Activated gamma-delta T cell treated with anti-CD3 and anti-CD28 coated beads, Interleukin-2, amount 50 U/mL, for 16 hours (primary cell): ENCODE results near the gene OXER1.

Source experiments
- DNase-seq: peaks from one replicate; pipeline ENCODE4 v3.0.0-alpha.2; 2020; ENCODE audit warnings: low read depth

OXER1 gene

DNA sequence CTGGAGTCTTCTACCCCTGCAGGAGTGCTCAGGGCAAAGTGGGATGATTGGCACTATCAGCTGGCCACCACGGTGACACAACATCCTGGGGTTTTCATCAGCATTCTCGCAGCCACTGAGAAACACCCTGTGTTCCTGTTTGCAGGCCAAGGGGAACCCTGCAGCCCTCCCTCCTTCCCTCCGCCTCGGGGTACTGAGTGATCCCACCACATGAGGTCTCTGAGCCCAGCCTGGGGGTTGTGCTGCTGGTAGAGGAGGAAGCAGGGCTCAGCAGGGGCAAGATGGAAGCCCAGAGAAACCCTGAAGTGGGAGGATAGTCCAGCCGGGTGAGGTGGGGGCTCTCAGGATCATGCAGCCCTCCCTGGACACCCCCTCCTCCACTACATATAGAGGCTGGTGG lies at the start of gene OXER1:
Gene OXER1, minus strand, starts transcription at position 40 of the 400 bp plus-strand sequence. CDS start 73 bp downstream, outside the sequence.
- DNase-seq, result no peak

- no peak for DNase-seq
Measured at GRCh38 chr2:42812899-42813479, 49.1 kb upstream of the OXER1 start.

DNA sequence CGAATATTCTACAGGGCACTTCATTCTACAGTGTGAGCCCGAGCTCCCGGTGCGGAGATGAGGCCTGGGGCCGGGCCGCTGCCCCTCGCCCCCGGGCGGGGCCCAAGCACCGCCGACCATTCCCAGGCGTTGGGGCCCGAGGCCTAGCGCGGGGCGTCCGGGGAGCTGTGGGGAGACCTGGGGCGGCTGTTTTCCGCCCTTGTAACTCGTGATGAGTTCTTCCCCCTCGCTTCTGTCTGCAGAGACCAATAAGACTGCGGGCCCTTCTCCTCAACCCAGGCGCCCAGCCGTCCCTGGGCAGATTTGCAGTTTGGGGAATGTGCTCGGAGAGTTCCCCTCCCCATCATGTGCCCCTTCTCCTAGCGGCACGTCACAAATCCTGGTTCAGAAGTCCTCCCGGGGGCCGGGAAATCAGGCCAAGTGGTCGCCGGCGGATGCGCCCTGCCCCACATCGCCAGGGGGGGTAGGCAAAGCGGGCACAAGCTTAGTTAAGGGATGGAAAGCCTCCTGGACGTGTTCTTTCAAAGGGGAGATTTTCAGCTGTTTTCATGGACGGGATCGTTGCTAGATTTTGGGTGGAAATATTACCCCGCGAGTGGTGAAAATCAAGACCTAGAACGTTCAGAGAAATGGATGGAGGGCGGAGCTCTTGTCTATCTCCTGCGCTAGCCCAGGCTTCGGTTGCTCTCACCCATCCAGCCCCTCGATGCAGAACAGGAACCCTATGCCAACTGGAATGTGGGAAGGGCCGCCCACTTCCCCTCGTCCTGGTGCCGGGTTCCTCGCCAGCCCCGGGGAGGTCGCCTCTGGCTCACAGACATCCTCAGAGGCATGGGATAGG lies 47.3 kb upstream of the OXER1 start:
- DNase-seq, result peak; percentile 14

DNA sequence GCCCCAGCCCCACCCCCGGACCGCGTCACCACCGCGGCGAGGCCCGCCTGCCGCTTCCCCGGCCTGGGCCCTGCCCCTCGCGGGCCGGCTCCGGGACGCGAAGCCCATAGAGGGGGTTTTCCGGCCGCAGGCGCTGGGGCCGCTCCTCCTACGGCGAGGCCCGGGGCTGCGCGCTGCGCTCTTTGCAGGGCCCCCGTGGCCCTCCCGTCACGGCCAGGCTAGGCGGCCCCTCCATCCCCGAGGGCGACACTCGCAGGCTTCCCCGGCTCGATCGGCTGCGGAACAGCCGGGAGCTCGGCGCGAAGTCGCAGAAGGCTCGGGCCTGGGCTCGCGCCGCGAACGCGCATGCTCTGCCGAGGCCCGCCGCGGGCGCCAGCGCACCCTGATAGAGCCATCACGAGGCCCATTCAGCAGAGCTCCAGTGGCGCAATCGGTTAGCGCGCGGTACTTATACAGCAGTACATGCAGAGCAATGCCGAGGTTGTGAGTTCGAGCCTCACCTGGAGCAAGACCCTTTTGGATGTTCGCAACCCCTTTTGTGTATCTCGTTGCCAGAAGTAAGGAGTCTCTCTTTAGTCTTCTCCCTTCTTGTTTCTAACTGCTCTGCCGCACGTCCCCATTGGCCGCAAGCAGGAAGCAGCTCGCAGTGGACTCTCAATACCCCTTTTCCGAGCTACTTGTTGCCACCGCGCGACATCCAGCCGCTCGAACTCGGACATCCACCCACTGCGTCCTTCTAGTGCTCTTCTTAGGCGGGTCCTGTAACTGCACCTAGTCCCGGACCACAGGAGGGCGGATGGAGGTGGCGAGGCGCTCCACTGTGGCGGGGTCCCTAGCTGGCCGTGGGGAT lies 46.4 kb upstream of the OXER1 start:
- DNase-seq, result peak; percentile 89

DNA sequence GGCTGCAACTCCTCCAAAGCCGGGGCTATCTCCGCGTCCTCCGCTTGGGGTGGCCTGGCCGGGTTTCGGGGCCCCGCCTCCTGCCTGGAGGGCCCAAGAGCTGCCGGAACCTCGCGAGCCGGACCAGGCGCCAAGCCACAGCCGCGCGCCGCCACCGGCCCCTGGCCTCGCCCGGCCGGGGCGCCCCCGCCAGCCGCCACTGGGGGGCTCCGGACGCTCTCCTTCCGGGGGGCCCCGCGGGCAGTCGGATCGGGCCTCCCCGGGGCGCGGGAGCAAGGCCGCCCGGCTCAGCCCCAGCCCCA lies 45.8 kb upstream of the OXER1 start:
- DNase-seq, result no peak

DNA sequence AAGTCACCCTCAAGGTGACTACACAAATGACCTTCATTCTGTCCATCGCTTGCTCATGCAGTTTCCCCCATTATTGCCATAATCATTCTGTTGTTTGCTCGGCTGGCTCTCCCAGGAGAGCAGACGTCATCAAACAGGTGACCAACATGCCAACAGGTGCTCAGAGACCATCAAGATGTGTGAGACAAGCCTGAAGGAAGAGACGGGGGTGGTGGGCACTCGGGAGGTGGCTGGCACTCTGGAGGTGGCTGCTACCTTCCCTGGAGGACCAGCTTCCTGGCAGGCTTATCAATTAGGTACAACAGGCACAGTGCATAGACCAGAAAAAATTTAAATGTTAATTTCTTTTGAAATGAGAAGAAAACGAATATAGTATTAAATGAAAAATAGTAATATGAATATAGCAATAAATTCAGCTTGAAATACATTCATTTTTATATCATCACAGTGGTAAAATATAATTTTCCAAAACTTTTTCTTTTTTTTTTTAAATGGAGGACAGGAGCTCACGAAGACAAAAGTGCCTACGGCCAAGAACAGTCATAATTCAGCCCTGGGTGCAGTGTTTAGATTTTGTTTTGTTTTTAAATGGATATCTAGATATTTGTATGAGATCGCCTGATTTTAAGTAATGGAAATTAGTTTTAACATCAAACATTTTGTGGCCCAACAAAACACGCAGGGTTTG lies 45.3 kb upstream of the OXER1 start:
- DNase-seq, result no peak

DNA sequence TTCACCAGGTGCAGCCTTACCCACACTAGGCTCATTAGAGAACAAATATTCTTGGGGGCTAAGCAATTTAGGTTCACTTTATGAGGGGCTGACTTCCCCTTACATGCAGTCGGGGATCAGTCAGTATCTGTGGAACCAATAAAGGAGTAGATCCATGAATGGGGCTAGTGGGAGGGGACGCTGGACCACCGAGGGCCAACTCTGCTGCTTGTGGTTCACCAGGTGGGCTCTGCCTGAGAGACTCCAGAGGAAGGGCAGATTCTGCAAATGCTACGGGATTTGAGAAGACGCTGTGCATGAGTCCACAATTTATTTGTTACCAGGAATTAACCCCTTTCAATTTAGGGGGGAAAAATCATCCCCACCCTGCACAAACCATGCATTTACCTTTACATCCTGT lies 44.4 kb upstream of the OXER1 start:
- no peak for DNase-seq

DNA sequence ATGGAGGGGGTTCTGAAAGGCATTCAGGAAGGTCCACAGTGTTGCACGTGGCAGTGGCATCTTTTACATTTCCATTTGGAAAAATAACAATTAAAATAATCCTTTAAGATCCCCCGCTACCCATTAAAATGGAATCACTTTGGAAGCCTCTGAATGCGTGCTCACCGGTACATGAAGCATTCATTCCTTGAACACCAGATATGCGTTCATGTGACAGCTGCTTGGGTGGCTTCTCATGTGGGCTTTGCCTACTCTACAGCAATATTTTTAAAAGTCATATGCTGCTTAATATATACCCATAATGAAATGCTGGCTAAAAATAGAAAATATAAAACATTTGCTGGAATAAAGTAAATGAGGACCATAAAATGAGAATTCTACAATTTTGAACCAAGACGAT lies 42.9 kb upstream of the OXER1 start:
- DNase-seq, result no peak

DNA sequence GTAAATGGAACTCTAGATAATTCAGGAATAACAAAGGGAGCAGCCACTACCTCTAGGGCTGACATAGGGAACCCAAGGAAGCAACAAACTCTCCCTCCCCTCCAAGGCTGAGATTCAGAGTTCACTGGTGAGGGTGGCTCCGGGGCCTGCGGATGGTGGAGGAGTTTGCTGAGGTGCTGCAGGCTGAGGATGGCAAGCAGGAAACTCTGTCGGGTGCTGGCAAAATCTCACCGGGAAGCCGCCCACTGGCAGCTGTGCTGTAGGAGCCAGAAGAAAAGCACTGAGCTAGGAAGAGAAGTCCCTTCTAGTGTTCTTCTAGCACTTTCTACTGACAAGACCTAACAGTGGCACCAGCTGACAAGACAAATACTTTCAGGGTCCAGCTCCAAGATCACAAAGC lies 41.0 kb upstream of the OXER1 start:
- no peak for DNase-seq

DNA sequence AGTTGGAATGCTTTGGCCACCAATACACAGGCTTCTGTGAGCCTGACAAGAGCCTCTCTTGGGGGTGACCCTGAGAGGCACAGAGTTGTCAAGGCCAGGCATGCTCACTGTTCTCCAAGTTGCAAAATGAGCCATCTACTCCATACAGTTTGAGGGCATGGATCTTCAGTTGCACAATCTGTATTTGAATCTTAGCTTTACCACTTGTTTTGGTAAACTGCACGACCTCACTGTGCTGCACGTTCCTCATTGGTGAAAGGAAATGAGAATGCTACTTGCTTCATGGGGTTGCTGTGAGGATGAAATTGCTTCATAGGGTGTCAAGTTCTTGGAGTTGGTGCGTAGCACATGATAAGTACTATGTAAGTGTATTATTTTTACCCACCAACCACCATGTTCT lies 40.4 kb upstream of the OXER1 start:
- no peak for DNase-seq

DNA sequence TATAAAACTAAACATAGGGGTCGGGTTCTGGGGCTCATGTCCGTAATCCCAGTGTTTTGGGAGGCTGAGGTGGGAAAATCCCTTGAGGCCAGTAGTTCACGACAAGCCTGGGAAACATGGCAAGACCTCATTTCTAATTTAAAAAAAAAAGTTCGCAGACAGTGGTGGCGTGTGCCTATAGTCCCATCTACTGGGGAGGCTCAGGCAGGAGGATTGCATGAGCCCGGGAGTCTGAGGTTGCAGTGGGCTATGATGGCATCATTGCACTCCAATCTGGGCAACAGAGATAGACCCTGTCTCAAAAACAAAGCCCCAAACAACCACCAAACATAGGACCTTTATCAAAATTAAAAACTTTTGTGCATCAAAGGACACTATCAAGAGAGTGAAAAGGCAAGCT lies 38.2 kb upstream of the OXER1 start:
- DNase-seq, result no peak

- DNase-seq, result no peak
Measured at GRCh38 chr2:42801381-42801780, 37.4 kb upstream of the OXER1 start.

GRCh38 chr2:42800981-42801380 lies 37.0 kb upstream of the OXER1 start:
- no peak for DNase-seq

- DNase-seq, result no peak
Measured at GRCh38 chr2:42800461-42800962, 36.6 kb upstream of the OXER1 start.

GRCh38 chr2:42799881-42800280 lies 35.9 kb upstream of the OXER1 start:
- no peak for DNase-seq

DNA sequence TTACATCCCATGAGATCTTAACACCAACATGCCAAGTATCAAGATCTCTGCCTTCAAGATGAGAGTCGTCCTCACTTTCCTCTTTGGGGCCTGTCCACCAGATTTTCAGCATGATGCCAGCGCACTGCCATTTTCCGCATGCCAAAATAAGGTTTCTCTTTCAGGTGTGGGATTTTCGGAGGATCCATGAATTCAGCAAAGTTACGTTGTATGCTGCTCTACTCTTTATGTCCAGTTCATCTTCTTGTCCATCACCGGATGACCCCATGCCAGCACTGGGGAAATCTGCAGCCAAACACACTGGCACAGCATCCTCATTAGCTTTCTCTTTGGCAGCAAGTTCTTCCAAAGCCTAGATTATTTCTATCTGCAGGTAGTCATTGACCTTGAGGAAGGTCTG lies 33.3 kb upstream of the OXER1 start:
- no peak for DNase-seq

- no peak for DNase-seq
Measured at GRCh38 chr2:42796427-42797248, 32.7 kb upstream of the OXER1 start.

- DNase-seq, result no peak
Measured at GRCh38 chr2:42795841-42796301, 31.9 kb upstream of the OXER1 start.

DNA sequence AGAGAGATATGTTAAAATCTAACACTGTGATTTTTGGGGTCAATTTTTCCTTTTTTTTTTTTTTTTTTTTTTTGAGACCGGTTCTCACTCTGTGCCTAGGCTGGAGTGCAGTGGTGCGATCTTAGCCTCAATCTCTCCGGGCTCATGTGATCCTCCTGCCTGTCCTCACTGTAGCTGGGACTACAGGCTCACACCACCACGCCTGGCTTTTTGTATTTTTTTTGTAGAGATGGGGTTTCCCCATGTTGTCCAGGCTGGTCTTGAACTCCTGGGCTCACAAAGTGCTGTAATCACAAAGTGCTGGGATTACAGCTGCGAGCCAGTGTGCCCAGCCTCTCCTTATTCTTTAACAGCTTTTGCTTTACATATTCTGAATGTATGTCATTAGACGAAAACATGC lies 31.3 kb upstream of the OXER1 start:
- no peak for DNase-seq

GRCh38 chr2:42794271-42795046 lies 30.5 kb upstream of the OXER1 start:
- no peak for DNase-seq
